Measurements from ENCODE around the gene ZNF442. TPM values are rescaled to one million over a fixed set of nuclear protein-coding genes. Genes with fewer than 3 reads are reported as not detected.
"Not testable (repeated sequence)": the region's sequence is repeated elsewhere in the genome, so short reads cannot be mapped to it uniquely, and the experiment has no call there.

Gene ZNF442
- total and polyA plus RNA-seq, 12 donors: 0.77 to 7.3 (median 2.8) TPM

DNA sequence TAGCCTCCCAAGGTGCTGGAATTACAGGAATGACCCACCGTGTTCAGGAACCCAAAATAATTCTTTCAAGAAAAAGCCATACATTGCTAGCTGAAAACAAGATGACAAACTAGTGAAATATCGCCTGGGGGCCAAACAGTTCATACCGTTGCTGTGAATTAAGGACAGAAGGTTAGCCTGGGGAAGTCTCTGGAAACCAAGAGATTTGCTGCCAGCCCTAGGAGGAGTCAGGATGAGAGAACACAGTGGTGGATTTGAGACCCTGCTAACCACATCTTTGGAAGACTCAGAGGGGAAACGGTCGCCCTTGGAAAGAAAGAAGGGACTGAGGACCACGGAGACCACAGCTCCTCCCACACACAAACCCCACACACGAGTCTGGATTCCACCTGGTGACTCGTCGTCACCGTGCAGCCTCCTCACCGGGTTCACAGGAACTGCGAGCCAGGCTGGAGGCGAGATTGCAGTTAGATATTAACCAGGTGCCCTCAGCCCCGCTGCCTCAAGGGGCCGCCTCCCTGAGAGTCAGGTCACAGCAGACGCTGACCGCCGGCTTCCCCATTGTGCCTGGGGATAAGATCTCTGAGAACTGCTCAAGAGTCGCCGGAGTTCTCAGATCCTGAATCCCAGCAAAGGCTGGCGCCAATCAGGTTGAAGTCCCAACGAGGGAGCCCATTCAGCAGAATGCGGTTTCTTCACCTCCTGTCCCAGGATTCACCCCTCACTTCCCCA, 34.6 kb upstream of the ZNF442 start:
- Histone ChIP-seq H3K4me3 (peak overlapping the region in 3 of 4 donors; percentile 32 to 91 (median 69)), H3K27ac (peak overlapping the region; percentile 53 to 90 (median 85))
- intact Hi-C loops (cut with DNase I); H3K9me3 ChIP-seq (replicated peaks in 1 of 3); H3K4me1 ChIP-seq (replicated peaks in 1 of 2); H3K36me3 ChIP-seq (replicated peaks in 1 of 2); H3K27me3 ChIP-seq: not testable (repeated sequence)
- TF ChIP-seq CTCF (IDR thresholded peaks at IDR 0.05) (peak in 1 of 6 experiments; percentile 10), POLR2A (IDR thresholded peaks at IDR 0.05) (peak in 1 of 2 donors; percentile 28)
- peak in 6 of 7 donors; percentile 17 to 58 (median 35) for DNase-seq
- WGBS, 4 donors: 2 to 5% (median 3%) methylated on average over 12 to 23 of the region's 23 CpGs

GRCh38 chr19:12391148-12391547, 25.7 kb upstream of the ZNF442 start:
- H3K27ac ChIP-seq; intact Hi-C loops (cut with DNase I); H3K4me3 ChIP-seq; H3K27me3 ChIP-seq; H3K4me1 ChIP-seq (replicated peaks in 1 of 2); H3K9me3 ChIP-seq (replicated peaks in 1 of 3); DNase-seq: not testable (repeated sequence)
- H3K36me3 ChIP-seq (replicated peaks in 1 of 2): peaks cover 0 to 13% of the 10 kb centered on the region in 2 donors
- 94 to 98% (median 98%) methylated on average over 6 of the region's 6 CpGs for WGBS, 4 donors

DNA sequence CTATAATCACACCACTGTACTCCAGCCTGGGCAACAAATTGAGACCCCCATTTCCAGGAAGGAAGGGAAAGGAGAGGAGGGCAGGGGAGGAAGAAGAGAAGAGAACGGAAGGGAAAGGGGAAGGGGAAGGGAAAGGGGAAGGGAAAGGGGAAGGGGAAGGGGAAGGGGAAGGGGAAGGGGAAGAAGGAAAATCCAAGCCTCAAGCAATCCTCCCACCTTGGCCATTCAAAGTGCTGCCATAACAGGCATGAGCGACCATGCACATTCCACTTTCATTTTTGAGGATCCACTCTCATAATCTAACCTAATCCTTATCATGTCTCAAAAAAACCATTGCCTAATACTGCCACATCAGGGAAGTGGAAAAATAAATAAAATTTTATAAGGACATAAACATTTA, 20.9 kb upstream of the ZNF442 start:
- H3K4me3 ChIP-seq; H3K27me3 ChIP-seq; DNase-seq; H3K4me1 ChIP-seq (replicated peaks in 1 of 2); H3K27ac ChIP-seq; H3K9me3 ChIP-seq (replicated peaks in 1 of 3); H3K36me3 ChIP-seq (replicated peaks in 1 of 2); intact Hi-C loops (cut with DNase I): not testable (repeated sequence)
- WGBS, 4 donors: 83 to 100% (median 95%) methylated on average over 1 to 2 of the region's 2 CpGs

DNA sequence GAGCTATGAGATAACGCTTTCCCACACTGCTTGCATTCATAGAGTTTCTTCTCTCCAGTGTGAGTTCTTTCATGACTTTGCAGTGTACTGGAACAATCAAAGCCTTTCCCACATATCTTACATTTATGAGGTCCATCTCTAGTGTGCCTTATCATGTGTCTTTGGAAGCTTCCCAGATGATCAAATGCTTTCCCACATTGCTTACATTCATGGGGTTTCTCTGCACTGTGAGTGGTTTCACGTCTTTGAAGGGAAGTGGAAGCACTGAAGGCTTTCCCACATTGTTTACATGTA, 14.9 kb upstream of the ZNF442 start:
- WGBS, 4 donors: 73 to 92% (median 91%) methylated on average over 2 of the region's 2 CpGs
- Histone ChIP-seq H3K4me3 (no peak overlapping the region), H3K27ac (no peak overlapping the region), H3K9me3 (replicated peaks in 1 of 3) (peaks cover 0 to 21% (median 0%) of the 10 kb centered on the region in 3 donors), H3K36me3 (replicated peaks in 1 of 2) (no peaks in the 10 kb centered on the region), H3K27me3 (no peaks in the 10 kb centered on the region), H3K4me1 (replicated peaks in 1 of 2) (no peaks in the 10 kb centered on the region)
- no peak for DNase-seq
- no peak for TF ChIP-seq CTCF (IDR thresholded peaks at IDR 0.05)
- TF ChIP-seq POLR2A (IDR thresholded peaks at IDR 0.05): no peak
- intact Hi-C loops (cut with DNase I): no loop called here

DNA sequence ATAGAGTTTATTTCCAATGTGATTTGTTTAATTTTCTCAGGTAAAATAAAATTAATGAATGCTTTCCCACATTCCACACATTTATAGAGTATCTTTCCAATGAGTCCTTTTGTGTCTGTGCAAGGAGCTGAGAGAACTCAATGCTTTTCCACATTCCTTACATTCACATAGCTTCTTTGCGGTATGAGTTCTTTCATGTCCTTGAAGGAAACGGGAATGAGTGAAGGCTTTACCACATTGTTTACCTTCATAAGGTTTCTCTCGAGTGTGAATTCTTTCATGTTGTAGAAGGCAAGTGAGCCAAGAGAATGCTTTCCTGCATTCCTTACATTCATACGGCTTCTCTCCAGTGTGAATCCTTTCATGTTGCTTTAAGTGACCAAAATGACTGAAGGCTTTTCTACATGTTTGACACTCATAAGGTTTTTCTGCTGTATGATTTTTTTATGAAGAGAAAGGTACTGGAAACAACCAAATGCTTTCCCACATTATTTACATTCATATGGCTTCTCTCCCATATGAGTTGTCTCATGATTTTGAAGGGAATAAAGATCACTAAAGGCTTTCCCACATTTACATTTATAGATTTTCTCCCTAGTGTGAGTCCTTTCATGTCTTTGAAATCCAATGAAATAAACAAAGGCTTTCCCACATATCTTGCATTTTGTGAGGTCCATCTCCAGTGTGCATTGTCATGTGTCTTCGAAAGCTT, 14.4 kb upstream of the ZNF442 start:
- Histone ChIP-seq H3K4me1 (replicated peaks in 1 of 2) (no peaks in the 10 kb centered on the region), H3K27ac (no peak overlapping the region), H3K9me3 (replicated peaks in 1 of 3) (peaks cover 0 to 21% (median 0%) of the 10 kb centered on the region in 3 donors), H3K27me3 (no peaks in the 10 kb centered on the region), H3K36me3 (replicated peaks in 1 of 2) (no peaks in the 10 kb centered on the region), H3K4me3 (no peak overlapping the region)
- intact Hi-C loops (cut with DNase I): no loop called here
- 86 to 91% (median 89%) methylated on average over 5 of the region's 5 CpGs for WGBS, 4 donors
- DNase-seq: no peak
- no peak for TF ChIP-seq CTCF (IDR thresholded peaks at IDR 0.05)

All from adrenal gland (tissue), 12 donors.